Measurements from ENCODE around the gene IKBIP.

DNA sequence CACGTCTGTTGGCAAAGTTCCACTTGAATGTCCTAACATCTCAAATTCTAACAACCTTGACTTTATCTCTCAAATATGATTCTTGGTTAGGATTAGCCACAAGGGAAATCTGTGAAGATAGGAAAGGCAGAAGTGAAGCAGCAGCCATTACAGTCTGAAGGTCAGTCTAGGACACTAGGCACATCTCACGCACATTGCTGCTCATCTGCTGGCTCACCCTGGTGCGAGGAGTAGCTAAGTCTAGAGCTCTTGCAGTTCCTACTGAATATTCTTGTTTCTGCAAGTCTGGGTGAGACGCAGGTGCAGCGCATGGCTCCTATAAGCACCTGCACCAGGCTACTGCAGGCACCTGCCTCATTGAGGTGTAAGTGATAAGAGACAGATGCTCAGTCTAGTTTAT, 57.5 kb downstream of the IKBIP start:
- TF ChIP-seq, protein P1, sequence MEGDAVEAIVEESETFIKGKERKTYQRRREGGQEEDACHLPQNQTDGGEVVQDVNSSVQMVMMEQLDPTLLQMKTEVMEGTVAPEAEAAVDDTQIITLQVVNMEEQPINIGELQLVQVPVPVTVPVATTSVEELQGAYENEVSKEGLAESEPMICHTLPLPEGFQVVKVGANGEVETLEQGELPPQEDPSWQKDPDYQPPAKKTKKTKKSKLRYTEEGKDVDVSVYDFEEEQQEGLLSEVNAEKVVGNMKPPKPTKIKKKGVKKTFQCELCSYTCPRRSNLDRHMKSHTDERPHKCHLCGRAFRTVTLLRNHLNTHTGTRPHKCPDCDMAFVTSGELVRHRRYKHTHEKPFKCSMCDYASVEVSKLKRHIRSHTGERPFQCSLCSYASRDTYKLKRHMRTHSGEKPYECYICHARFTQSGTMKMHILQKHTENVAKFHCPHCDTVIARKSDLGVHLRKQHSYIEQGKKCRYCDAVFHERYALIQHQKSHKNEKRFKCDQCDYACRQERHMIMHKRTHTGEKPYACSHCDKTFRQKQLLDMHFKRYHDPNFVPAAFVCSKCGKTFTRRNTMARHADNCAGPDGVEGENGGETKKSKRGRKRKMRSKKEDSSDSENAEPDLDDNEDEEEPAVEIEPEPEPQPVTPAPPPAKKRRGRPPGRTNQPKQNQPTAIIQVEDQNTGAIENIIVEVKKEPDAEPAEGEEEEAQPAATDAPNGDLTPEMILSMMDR (IDR thresholded peaks at IDR 0.05; ENCODE audit: insufficient read depth, low read length), result no peak
- TF ChIP-seq SPI1 (IDR thresholded peaks at IDR 0.05; ENCODE audit: borderline replicate concordance, low read depth), result no peak
- no peak for TF ChIP-seq POLR2AphosphoS5 (IDR thresholded peaks at IDR 0.05; ENCODE audit: low read depth)
- no peak for TF ChIP-seq GABPA (IDR thresholded peaks at IDR 0.05; ENCODE audit: low read depth)
- TF ChIP-seq, protein P2, sequence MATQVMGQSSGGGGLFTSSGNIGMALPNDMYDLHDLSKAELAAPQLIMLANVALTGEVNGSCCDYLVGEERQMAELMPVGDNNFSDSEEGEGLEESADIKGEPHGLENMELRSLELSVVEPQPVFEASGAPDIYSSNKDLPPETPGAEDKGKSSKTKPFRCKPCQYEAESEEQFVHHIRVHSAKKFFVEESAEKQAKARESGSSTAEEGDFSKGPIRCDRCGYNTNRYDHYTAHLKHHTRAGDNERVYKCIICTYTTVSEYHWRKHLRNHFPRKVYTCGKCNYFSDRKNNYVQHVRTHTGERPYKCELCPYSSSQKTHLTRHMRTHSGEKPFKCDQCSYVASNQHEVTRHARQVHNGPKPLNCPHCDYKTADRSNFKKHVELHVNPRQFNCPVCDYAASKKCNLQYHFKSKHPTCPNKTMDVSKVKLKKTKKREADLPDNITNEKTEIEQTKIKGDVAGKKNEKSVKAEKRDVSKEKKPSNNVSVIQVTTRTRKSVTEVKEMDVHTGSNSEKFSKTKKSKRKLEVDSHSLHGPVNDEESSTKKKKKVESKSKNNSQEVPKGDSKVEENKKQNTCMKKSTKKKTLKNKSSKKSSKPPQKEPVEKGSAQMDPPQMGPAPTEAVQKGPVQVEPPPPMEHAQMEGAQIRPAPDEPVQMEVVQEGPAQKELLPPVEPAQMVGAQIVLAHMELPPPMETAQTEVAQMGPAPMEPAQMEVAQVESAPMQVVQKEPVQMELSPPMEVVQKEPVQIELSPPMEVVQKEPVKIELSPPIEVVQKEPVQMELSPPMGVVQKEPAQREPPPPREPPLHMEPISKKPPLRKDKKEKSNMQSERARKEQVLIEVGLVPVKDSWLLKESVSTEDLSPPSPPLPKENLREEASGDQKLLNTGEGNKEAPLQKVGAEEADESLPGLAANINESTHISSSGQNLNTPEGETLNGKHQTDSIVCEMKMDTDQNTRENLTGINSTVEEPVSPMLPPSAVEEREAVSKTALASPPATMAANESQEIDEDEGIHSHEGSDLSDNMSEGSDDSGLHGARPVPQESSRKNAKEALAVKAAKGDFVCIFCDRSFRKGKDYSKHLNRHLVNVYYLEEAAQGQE (IDR thresholded peaks at IDR 0.05; ENCODE audit: insufficient replicate concordance, low read depth), result no peak

Data from HL-60 (cell line).